Central memory CD8-positive, alpha-beta T cell (primary cell): Measurements from ENCODE around the gene ETV3L.
A peak's percentile ranks its signal among the peaks of the same experiment; 100 is the strongest.
"Not testable (repeated sequence)": the region's sequence is repeated elsewhere in the genome, so short reads cannot be mapped to it uniquely, and the experiment has no call there.

Experiments used
- ATAC-seq: fragments of 150-1000 bp; cut with Tn5 transposase; replicated peaks from 2 replicates; pipeline ENCODE4 v1.10.0; 2022; ENCODE audit warnings: mild to moderate bottlenecking, moderate FRiP score, moderate number of reproducible peaks; ENCODE audit not compliant: poor library complexity, severe bottlenecking; ENCODE audit errors: extremely low read depth
- DNase-seq, 2 donors: peaks; one replicate each; pipeline ENCODE4 v3.0.0; 2021; ENCODE audit warnings: low spot score in 2 of 2
- H3K27ac Mint-ChIP-seq: one replicate; pipeline ENCODE4 v1.8.0; 2022; ENCODE audit warnings: low read depth, mild to moderate bottlenecking, moderate library complexity, mixed read lengths
- H3K27me3 Mint-ChIP-seq: one replicate; pipeline ENCODE4 v1.8.0; 2022; ENCODE audit warnings: mixed read lengths
- H3K36me3 Mint-ChIP-seq: one replicate; pipeline ENCODE4 v1.8.0; 2022; ENCODE audit warnings: mild to moderate bottlenecking, moderate library complexity, mixed read lengths; ENCODE audit not compliant: insufficient read depth
- H3K4me1 Mint-ChIP-seq: one replicate; pipeline ENCODE4 v1.8.0; 2022; ENCODE audit warnings: mixed read lengths
- H3K4me3 Mint-ChIP-seq: one replicate; pipeline ENCODE4 v1.8.0; 2022; ENCODE audit warnings: mild to moderate bottlenecking, moderate library complexity, mixed read lengths
- H3K9me3 Mint-ChIP-seq: one replicate; pipeline ENCODE4 v1.8.0; 2022; ENCODE audit warnings: mixed read lengths

The ETV3L gene

DNA sequence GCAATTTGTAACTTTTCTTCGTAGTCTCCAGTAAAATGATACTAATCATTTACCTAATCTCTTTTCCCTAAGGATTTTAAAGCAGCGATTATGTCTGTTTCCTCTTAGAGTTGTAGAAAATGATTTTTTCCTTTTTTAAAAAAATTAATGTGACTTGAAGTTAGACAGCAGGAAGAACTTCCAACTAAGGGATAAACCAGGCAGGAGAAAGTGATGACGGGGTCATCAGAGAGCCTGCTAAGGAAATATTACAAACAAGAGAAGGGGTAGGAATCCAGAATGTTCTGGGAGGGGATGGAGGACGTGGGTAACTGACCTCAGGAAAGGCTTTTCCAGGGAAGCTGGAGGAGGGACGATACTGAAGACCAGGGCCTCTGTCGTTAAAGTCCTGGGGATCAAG lies 8.8 kb upstream of the ETV3L start:
- no peak overlapping the region for H3K27ac Mint-ChIP-seq
- H3K4me3 Mint-ChIP-seq, result no peak overlapping the region

DNA sequence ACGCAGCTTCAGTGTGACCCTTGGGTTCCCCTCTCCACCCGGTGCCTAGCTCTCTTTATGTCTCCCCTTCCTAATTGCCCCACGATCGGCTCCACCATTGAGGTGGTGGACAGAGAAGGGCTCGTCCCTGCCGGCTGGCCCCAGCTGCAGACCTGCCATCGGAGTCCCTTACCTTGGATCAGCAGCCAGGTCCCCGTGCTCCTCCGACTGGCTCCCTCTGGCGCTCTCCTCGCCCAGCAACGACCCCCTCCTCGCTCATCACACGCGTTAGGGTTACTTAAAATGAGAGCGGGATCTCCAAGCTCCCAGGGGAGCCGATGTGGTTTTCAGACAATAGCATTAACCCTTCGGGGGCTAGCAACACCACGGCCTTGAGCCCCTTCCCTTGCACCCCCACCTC lies 8.1 kb upstream of the ETV3L start:
- H3K4me3 Mint-ChIP-seq, result no peak overlapping the region
- ATAC-seq (no peak), DNase-seq (no peak)
- H3K27ac Mint-ChIP-seq, result peak overlapping the region; percentile 30
- peaks cover 1% of the 10 kb centered on the region for H3K36me3 Mint-ChIP-seq
- peaks cover 9% of the 10 kb centered on the region for H3K4me1 Mint-ChIP-seq
- H3K9me3 Mint-ChIP-seq, result no peaks in the 10 kb centered on the region
- H3K27me3 Mint-ChIP-seq, result peaks cover 91% of the 10 kb centered on the region

More for the DNA sequence above, 8.8 kb upstream of the ETV3L start:
- H3K4me1 Mint-ChIP-seq, result peaks cover 9% of the 10 kb centered on the region
- H3K9me3 Mint-ChIP-seq, result no peaks in the 10 kb centered on the region
- peaks cover 84% of the 10 kb centered on the region for H3K27me3 Mint-ChIP-seq
- DNase-seq (no peak), ATAC-seq (no peak)
- H3K36me3 Mint-ChIP-seq, result peaks cover 1% of the 10 kb centered on the region

DNA sequence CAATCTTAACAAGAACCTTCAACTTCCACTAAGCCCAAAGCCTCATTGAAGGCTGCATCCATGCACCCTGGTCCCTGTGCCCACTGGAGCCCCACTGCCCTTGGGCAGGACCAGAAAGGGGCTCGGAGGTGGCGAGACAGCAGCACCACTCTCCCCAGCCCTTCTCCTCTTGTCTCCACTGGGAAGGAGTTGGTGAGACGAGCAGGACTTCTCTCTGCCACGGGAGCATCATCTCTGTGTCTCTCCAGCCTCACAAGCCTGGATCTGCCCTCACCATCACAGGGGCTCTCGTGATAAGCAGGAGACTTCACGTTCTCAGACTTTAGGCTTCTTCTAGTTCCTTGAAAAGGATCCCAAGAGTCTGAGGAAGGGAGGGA lies 7.2 kb upstream of the ETV3L start:
- H3K4me3 Mint-ChIP-seq, result no peak overlapping the region
- H3K27me3 Mint-ChIP-seq, result peaks cover 85% of the 10 kb centered on the region
- H3K27ac Mint-ChIP-seq, result peak overlapping the region; percentile 3
- peaks cover 9% of the 10 kb centered on the region for H3K4me1 Mint-ChIP-seq
- no peaks in the 10 kb centered on the region for H3K9me3 Mint-ChIP-seq
- no peak for DNase-seq
- H3K36me3 Mint-ChIP-seq, result peaks cover 1% of the 10 kb centered on the region
- no peak for ATAC-seq

DNA sequence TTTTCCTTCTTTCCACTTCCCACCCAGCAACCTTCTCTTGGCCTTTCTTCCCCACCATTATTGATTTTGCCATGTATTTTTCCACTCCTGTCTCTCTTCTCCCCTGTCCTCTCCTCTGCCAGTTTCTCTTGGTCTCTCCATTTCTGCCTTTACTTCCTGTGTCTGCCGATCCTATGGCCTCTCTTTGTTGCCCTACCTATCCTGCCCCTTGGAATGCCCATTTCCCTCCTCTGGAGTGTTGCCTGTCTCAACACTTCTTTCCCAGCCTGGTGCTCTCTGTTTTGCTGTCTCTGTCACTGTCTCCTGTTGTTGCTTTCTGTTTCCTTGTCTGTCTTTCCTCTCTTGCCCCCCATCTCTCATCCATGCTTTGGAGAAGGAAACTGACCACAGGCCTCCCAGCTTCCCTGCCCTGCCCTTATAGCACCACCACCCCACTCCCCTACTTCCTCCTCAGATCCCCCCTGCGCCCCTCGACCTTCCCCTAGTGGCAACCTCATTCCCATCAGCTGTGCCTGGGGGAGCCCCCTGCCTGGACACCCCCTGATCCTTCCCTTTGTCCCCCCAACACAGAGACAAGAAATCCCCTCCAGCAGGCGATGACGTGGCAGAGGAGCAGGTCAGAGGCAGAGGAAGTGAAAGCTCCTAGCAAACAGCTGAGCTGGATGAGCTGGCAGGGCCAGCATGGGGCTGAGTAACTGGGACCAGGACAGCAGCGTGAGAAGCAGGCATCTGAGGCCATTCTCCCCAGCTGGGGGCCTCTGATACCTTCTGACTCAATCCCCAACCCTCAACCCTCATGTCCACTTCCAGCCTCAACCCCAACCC lies 6.6 kb upstream of the ETV3L start:
- Mint-ChIP-seq H3K9me3 (no peaks in the 10 kb centered on the region), H3K4me1 (peaks cover 9% of the 10 kb centered on the region), H3K36me3 (peaks cover 1% of the 10 kb centered on the region), H3K27me3 (peaks cover 79% of the 10 kb centered on the region), H3K27ac (peak overlapping the region; percentile 3), H3K4me3 (no peak overlapping the region)
- ATAC-seq, result no peak
- no peak for DNase-seq

- Mint-ChIP-seq H3K4me3 (no peak overlapping the region), H3K9me3 (no peaks in the 10 kb centered on the region), H3K4me1 (peaks cover 9% of the 10 kb centered on the region), H3K27ac (no peak overlapping the region), H3K27me3 (peaks cover 75% of the 10 kb centered on the region), H3K36me3 (peaks cover 1% of the 10 kb centered on the region)
- DNase-seq, result no peak
- no peak for ATAC-seq
These were observed 5.8 kb upstream of the ETV3L start for GRCh38 chr1:157105298-157105987.

DNA sequence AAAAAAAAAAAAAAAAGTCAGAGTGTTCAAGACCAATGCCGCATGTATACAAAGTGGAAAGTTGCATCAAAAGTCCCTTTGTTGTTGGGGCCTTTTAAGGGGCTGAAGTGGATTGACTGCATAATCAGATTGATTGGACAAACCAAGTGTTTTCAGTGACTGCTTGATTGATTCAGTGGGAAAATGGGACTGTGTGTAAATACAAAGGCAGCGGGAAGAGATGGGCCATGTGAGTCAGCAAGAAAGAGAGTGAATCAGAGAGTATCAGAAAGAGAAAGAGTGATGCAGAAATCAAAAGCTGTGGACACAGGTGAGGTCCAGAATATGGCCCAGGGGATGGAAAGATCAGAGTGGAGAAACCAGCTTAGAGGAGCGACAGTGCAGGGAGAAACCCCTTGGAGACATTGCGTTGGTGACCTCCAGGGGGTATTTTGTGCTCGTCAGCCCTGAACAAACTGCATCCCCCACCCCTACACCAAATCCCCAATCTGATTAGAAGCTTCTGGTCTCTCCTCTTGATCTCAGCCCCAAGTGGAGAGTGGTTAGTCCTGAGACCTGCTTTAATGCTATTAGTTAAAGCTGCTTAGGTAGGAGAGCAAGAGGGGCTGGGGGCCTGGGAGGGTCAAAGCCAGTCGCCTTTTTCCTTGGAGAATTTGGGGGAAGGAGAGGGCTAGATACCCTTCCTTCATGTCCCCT lies 5.1 kb upstream of the ETV3L start:
- Mint-ChIP-seq H3K4me1 (peaks cover 9% of the 10 kb centered on the region), H3K9me3 (no peaks in the 10 kb centered on the region), H3K27ac (peak overlapping the region; percentile 5), H3K4me3 (no peak overlapping the region), H3K36me3 (peaks cover 1% of the 10 kb centered on the region), H3K27me3 (peaks cover 71% of the 10 kb centered on the region)
- DNase-seq (no peak), ATAC-seq (no peak)

DNA sequence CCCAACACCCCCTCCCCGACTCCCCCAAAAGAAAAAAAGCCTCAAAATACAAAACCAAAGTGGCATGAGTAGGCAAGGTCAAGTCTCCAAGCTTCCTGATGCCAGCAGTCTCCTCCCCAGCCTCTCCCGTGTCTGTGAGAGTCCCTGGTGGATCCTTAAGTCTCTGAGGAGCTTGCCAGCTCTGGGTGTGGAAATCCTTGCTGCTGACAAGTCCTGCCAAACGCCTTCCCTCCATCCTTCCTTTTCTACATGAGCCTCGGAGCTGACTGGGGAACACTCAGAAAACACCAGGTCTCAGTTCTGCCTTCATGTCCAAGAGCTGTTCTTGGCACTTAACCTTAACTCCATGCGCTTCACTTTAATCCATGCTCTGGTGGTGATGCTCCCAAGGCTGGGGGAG lies 3.7 kb upstream of the ETV3L start:
- peaks cover 56% of the 10 kb centered on the region for H3K27me3 Mint-ChIP-seq
- H3K4me1 Mint-ChIP-seq, result peaks cover 9% of the 10 kb centered on the region
- H3K4me3 Mint-ChIP-seq, result no peak overlapping the region
- H3K36me3 Mint-ChIP-seq, result no peaks in the 10 kb centered on the region
- ATAC-seq (no peak), DNase-seq (no peak)
- no peaks in the 10 kb centered on the region for H3K9me3 Mint-ChIP-seq
- no peak overlapping the region for H3K27ac Mint-ChIP-seq

DNA sequence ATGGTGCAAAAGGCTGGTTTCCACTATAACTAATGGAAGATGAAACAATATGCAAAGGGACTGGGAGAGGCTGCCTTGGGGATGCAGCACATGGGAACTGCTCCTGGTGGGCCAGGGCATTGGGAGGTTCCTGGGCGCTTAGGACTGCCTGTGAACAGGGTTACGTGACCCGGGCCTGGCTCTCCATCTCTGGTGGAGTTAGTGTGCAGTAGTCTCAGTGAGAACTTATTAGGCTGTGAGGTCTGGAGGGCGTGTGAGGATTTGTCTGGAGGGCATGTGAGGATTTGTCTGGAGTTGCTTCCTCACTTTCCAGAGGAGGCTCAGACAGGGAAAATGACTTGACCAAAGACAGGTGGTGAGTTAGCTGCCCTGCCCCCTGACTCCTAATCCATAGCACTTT lies 1.5 kb upstream of the ETV3L start:
- no peak overlapping the region for H3K4me3 Mint-ChIP-seq
- no peak overlapping the region for H3K27ac Mint-ChIP-seq
- no peaks in the 10 kb centered on the region for H3K9me3 Mint-ChIP-seq
- peaks cover 4% of the 10 kb centered on the region for H3K4me1 Mint-ChIP-seq
- no peaks in the 10 kb centered on the region for H3K36me3 Mint-ChIP-seq
- H3K27me3 Mint-ChIP-seq, result peaks cover 35% of the 10 kb centered on the region
- DNase-seq, result no peak
- ATAC-seq, result no peak

GRCh38 chr1:157098987-157099632 lies 498 bp downstream of the ETV3L start:
- H3K27ac Mint-ChIP-seq, result peak overlapping the region; percentile 49
- ATAC-seq, H3K36me3 Mint-ChIP-seq, H3K4me3 Mint-ChIP-seq, H3K9me3 Mint-ChIP-seq, DNase-seq, H3K4me1 Mint-ChIP-seq: not testable (repeated sequence)
- peaks cover 18% of the 10 kb centered on the region for H3K27me3 Mint-ChIP-seq

DNA sequence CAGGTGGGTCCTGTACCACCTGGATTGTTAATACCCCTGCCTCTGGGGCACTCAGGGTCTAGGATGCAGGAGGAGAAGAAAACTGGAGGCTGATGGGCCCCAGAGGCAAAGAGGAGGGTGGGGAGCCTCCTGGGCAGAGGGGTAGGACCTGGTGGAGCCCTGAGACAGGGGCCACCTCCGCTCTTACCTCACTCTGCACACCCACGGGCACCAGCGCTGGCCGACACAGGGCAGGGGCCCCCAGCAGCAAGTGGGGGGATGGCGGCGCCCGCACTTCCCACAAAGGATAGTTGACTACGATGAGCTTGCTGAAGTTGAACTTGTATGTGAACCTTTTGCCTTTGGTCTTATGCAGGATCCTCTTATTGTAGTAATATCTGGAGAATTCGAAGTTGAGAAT lies 1.1 kb downstream of the ETV3L start:
- no peak for ATAC-seq
- H3K4me3 Mint-ChIP-seq, result no peak overlapping the region
- no peaks in the 10 kb centered on the region for H3K36me3 Mint-ChIP-seq
- H3K4me1 Mint-ChIP-seq, result no peaks in the 10 kb centered on the region
- no peak overlapping the region for H3K27ac Mint-ChIP-seq
- no peaks in the 10 kb centered on the region for H3K9me3 Mint-ChIP-seq
- H3K27me3 Mint-ChIP-seq, result peaks cover 12% of the 10 kb centered on the region
- no peak for DNase-seq

DNA sequence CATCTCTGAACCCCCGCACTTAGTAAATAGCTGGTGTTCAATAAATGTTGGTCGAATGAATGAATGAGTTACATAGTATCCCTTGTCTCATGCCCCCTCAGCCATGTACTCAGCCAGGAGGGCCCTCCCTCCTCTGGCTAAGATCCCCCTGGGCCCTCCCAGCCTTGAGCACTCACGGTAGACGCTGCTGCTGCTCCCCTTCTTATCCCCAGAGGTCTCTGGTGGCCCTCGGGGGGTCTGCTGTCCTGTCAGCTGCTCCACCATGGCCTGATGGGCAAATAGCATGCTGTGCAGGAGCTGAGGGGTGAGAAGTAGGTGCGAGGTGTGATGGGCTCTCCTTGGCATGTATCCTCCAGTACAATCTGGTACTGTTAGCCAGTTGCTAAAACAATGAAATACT lies 1.9 kb downstream of the ETV3L start:
- Mint-ChIP-seq H3K4me3 (no peak overlapping the region), H3K36me3 (no peaks in the 10 kb centered on the region), H3K27me3 (peaks cover 4% of the 10 kb centered on the region), H3K4me1 (no peaks in the 10 kb centered on the region), H3K9me3 (no peaks in the 10 kb centered on the region), H3K27ac (no peak overlapping the region)
- DNase-seq (no peak), ATAC-seq (no peak)

GRCh38 chr1:157096881-157097280 lies 2.7 kb downstream of the ETV3L start:
- H3K9me3 Mint-ChIP-seq, result no peaks in the 10 kb centered on the region
- H3K4me3 Mint-ChIP-seq, result no peak overlapping the region
- H3K27ac Mint-ChIP-seq, result no peak overlapping the region
- H3K4me1 Mint-ChIP-seq, result no peaks in the 10 kb centered on the region
- ATAC-seq (no peak), DNase-seq (no peak)
- H3K27me3 Mint-ChIP-seq, result no peaks in the 10 kb centered on the region
- H3K36me3 Mint-ChIP-seq, result no peaks in the 10 kb centered on the region
